Epithelial cell of esophagus (primary cell): ENCODE data around the gene U2AF1L4.

Experiments
- DNase-seq: peaks from one replicate; pipeline ENCODE4 v3.0.0; 2010; ENCODE audit warnings: low read depth
- H3K4me3 ChIP-seq: 2 replicates; pipeline ENCODE4 v1.5.1; 2011; ENCODE audit warnings: mild to moderate bottlenecking, low read length, control low read depth
- TF ChIP-seq, protein P1 (sequence below): IDR thresholded peaks from 2 replicates; pipeline ENCODE4 v1.5.1; 2011; ENCODE audit warnings: low read depth, mild to moderate bottlenecking, low read length, control low read depth, inconsistent platforms; ENCODE audit not compliant: insufficient read depth; ENCODE audit errors: missing control alignments

U2AF1L4 gene

DNA sequence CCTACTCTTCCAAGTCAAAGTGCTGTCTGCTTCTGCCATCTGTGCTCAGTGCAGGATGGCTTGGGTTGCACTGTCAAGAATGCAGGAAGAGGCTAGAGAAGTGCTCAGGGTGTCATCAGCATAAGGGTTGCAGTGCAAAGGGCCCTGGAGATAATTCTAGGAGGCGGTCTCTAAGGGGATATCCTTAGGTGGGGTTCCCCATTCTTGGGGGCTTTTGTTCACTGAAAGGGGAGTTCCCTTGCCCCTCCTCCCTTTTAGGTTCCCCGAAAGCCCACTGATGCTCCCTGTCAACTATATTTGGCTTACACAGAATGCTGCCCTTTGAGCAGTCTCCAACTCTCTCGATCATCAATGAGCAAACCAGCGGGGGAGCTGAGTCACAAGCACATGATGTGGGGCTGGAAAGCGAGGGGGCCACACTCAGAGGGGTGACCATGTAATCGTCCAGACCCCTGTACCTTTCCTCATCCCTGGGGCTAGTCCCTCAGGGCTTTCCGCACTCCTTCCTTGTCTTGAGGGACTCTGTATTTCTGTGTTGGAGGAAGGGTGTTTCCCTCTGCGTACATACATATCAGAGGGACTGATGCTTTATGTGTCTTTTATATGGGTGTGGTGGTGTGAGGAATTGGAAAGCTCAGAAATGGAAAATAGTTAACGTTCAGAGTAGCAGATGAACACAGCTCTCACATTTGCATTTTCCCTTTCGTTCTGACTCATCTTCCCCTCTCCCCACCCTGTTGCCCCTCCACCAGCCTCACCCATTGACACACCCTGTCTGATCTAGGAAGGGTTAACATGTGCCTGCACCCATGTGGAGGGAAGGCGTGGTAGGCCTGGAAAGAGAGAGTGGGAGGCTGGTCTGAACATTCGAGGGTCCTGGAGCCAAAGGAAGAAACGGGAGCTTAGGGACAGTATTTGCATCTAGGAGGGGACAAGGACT lies 34.2 kb downstream of the U2AF1L4 start:
- TF ChIP-seq, protein P1, sequence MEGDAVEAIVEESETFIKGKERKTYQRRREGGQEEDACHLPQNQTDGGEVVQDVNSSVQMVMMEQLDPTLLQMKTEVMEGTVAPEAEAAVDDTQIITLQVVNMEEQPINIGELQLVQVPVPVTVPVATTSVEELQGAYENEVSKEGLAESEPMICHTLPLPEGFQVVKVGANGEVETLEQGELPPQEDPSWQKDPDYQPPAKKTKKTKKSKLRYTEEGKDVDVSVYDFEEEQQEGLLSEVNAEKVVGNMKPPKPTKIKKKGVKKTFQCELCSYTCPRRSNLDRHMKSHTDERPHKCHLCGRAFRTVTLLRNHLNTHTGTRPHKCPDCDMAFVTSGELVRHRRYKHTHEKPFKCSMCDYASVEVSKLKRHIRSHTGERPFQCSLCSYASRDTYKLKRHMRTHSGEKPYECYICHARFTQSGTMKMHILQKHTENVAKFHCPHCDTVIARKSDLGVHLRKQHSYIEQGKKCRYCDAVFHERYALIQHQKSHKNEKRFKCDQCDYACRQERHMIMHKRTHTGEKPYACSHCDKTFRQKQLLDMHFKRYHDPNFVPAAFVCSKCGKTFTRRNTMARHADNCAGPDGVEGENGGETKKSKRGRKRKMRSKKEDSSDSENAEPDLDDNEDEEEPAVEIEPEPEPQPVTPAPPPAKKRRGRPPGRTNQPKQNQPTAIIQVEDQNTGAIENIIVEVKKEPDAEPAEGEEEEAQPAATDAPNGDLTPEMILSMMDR = no peak
- no peak for DNase-seq
- no peak overlapping the region for H3K4me3 ChIP-seq

DNA sequence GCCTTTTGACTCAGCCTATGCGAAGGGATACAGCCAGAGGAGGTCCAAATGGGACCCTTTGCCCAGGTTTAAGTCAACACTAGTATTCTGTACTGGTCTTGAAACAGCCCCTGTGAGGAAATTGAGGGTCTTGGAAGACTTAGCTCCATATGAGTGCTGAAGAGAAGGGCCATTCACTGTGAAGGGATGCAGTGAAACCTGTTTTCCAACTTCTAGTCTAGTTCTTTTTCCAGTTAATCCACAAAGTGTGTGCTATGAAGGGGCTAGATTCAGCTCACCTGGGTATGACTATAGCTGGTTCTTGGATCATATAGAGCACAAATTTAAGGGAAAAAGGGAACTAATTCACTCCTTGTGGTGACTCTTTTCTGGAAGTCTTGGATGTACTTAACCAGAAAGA lies 36.8 kb downstream of the U2AF1L4 start:
- no peak overlapping the region for H3K4me3 ChIP-seq
- DNase-seq = peak; percentile 54
- TF ChIP-seq, protein P1 = no peak

DNA sequence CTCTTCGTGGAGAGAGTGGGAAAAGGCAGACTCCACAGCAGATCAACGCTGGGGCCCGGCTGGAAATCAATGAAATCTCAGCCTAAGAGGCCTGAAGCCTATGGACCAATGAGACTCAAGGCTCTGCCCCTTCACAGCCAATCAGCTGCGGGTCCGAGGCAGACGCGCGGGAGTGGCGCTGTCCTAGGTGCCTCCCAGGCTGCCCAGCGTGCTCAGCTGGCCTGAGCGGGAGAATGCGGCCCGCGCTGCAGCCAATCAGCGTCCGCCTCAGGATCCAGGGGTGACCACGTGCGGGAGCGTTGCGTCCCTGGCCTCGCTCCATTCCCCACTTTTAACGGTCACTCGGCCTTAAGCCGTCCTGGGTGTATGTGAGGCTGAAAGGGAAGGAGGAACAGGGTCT lies 41.0 kb downstream of the U2AF1L4 start, which contains the start of gene ZBTB32:
Gene ZBTB32 (plus strand): TSS at position 341 of the 400 bp plus-strand sequence. CDS start 10,069 bp downstream, outside the sequence.
- DNase-seq = peak; percentile 70
- TF ChIP-seq, protein P1 = no peak

DNA sequence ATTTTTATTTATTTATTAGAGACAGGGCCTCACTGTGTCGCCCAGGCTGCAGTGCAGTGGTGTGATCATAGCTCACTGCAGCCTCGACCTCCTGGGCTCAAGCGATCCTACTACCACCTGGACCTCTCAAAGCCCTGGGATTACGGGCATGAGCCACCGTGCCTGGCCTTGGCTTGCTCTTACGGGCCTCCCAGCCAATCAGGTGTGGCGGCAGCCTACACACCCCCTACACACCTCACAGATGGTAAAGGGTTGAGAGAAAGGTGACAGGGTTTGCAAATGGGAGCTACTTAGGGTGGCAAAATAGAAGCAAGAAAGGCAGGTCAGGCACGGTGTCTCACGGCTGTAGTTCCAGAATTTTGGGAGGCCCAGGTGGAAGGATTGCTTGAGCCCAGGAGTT lies 41.9 kb downstream of the U2AF1L4 start:
- TF ChIP-seq, protein P1 = no peak
- DNase-seq = no peak

More for the DNA sequence above, 41.0 kb downstream of the U2AF1L4 start, which contains the start of gene ZBTB32:
- H3K4me3 ChIP-seq = no peak within 1 kb of the TSS

DNA sequence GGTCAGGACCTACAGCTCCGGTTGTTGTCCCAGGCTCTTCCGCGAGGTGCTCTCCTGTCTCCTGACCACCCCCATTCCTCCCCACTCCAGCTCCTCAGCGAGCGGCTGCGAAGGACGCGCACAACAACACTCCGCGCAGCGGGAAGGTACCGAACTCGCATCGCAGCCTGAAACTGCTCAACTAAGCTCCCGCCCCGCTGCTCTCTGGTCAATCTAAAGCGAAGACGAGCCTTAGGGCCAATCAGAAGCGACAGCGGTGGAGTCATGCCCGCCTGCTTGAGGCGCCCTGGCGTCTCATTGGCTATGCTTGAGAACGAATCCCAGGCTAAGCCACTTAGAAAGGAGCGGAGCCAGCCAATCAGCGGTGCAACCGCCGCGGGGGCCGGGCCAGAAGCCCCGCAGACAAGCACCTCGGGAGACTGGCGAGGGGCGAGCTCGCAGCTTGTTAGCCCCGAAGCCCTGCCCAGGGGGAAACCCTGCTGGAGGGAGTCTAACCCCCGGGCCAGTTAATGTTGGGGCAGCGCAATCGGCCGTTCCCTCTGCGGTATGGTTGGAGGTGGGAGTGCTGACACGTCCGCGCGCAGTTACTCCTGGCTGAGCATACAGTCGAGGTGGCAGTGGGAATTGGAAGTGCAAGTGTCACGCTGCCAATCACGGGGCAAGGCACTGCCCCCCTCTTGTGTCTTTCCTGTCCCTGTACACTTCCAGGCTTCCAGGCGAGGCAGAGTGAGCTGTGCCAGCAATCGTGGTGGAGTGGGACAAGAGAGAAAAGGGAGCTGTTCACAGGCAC lies 42.8 kb downstream of the U2AF1L4 start:
- TF ChIP-seq, protein P1 = no peak
- DNase-seq = peak; percentile 99
- H3K4me3 ChIP-seq = peak overlapping the region; percentile 70

More for the DNA sequence above, 41.9 kb downstream of the U2AF1L4 start:
- no peak overlapping the region for H3K4me3 ChIP-seq

DNA sequence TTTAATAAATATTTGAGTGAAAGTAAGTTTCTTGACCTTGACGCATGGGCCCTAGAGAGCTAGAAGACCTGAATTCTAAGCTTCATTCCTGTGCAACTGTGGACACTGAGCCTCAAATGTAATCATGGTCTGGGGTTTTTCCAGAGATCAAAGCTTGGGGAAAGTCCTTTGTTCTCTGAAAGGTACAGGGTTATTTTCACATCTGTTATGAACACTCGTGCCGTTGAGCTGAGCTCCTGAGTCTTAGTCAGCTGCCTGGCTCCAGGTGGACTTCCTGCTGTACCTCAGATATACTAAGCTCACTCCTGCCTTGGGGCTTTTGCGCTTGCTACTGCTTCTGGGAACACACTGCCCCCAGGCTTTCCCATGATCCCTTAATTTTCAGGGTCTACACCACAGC lies 48.4 kb downstream of the U2AF1L4 start:
- TF ChIP-seq, protein P1 = no peak
- H3K4me3 ChIP-seq = no peak overlapping the region
- peak; percentile 19 for DNase-seq
